GM12878 (cell line): ENCODE measurements around the gene ZNF710. TPM values are rescaled to one million over a fixed set of nuclear protein-coding genes. Genes with fewer than 3 reads are reported as not detected.

Source experiments
- BCL11A ChIP-seq: IDR thresholded peaks from 2 replicates; pipeline ENCODE4 v1.6.1; 2011; ENCODE audit warnings: low read depth, low read length
- CEBPZ ChIP-seq: fragments of 150-350 bp; IDR thresholded peaks from 2 replicates; pipeline ENCODE4 v1.6.1; 2016; ENCODE audit warnings: low read depth, low read length
- CUX1 ChIP-seq: IDR thresholded peaks from 2 replicates; pipeline ENCODE4 v1.6.1; 2012; ENCODE audit warnings: improper control_type of control experiment, low read depth, low read length; ENCODE audit not compliant: insufficient replicate concordance
- EP300 ChIP-seq, 2 experiments: fragments of 150-350 bp in 1 of 2; IDR thresholded peaks; 2 replicates each; pipeline ENCODE4 v1.6.1; 2011 to 2012; ENCODE audit warnings: low read depth in 2 of 2, low read length in 2 of 2, borderline replicate concordance in 1 of 2, improper control_type of control experiment in 1 of 2, inconsistent platforms in 1 of 2; ENCODE audit not compliant: control insufficient read depth in 1 of 2
- RB1 ChIP-seq: fragments of 450-650 bp; formaldehyde crosslinking; IDR thresholded peaks from 2 replicates; pipeline ENCODE4 v1.6.1; 2017; ENCODE audit warnings: mild to moderate bottlenecking, borderline replicate concordance
- ZBTB33 ChIP-seq: fragments of 450-650 bp; IDR thresholded peaks from 2 replicates; pipeline ENCODE4 v1.6.1; 2017; ENCODE audit warnings: mild to moderate bottlenecking
- ZNF687 ChIP-seq: fragments of 450-650 bp; IDR thresholded peaks from 2 replicates; pipeline ENCODE4 v1.6.1; 2017; ENCODE audit warnings: mild to moderate bottlenecking, moderate library complexity
- polyA plus RNA-seq, 11 experiments: library from polyadenylated mRNA; depleted of rRNA in 4 of 11; unstranded in 6 of 11; stranded (reverse) in 5 of 11; fragments of >200 nt; fragmentation: Nextera tagmentation in 4 of 11; fragmentation: Illumina TruSeq in 1 of 11; extraction: Ambion mirVana in 4 of 11; extraction: Trizol in 1 of 11; gene quantifications; 1 replicate in 1 of 11; 2 replicates in 10 of 11; pipeline versions ENCODE4 v1.2.1 to v1.2.3, GENCODE V29; 2011 to 2016; ENCODE audit warnings: inconsistent platforms in 2 of 11, missing spikeins in 2 of 11, low read depth in 1 of 11
- total RNA-seq, 4 experiments: library from RNA; depleted of rRNA in 3 of 4; stranded (reverse); fragments of >200 nt in 3 of 4; fragmentation: Illumina TruSeq in 1 of 4; extraction: Trizol in 1 of 4; gene quantifications; 2 replicates each; pipeline versions ENCODE4 v1.2.1 to v1.2.3, GENCODE V29; 2013 to 2021

ZNF710 gene
- total and polyA plus RNA-seq, 10 of the 15 experiments (the other 5 are each of a cell fraction or from before 2014, with no cell fraction given), result 1.4 to 43.5 (median 9.8) TPM

GRCh38 chr15:90004671-90005070 lies 3.5 kb downstream of the ZNF710 start (continued):
- TF ChIP-seq ZBTB33 (0 out of 2 replicates have a peak, but pooled peaks have one; percentile 30), CEBPZ (no peak), ZNF687 (peak; percentile 46; the same call in 1 of the 2 replicates), EP300 (IDR thresholded peaks at IDR 0.05; ENCODE audit: borderline replicate concordance in 1 of 2, control insufficient read depth in 1 of 2, low read depth in 2 of 2, low read length in 2 of 2) (no peak), CUX1 (no peak), BCL11A (no peak), RB1 (0 out of 2 replicates have a peak, but pooled peaks have one; percentile 19)
